SK-N-SH (cell line): ENCODE results near the gene NEUROG1. TPM values are rescaled to one million over a fixed set of nuclear protein-coding genes. Genes with fewer than 3 reads are reported as not detected.

ENCODE experiments used
- CTCF ChIA-PET: fragments of 300-600, 350-600 bp; formaldehyde crosslinking; extraction: SDS; loops from one replicate; lab custom pipeline; 2021; lab: Yijun Ruan, JAX
- POLR2A ChIA-PET: fragments of 350-600 bp; sonication (Branson Sonifier 250); formaldehyde crosslinking; extraction: SDS; loops from one replicate; lab custom pipeline; 2020; ENCODE audit warnings: antibody characterized with exemption, inconsistent platforms; lab: Yijun Ruan, JAX
- DNase-seq: peaks from one replicate; pipeline ENCODE4 v3.0.0; 2012
- H2AFZ ChIP-seq: fragments of 200-600 bp; sonication (generic); 2 replicates; pipeline ENCODE4 v1.8.1; 2016; ENCODE audit warnings: antibody characterized with exemption, mild to moderate bottlenecking, low read depth
- H3F3A ChIP-seq: fragments of 200-600 bp; sonication (generic); replicated peaks from 2 replicates; pipeline ENCODE3; 2016; ENCODE audit warnings: antibody characterized with exemption, mild to moderate bottlenecking; ENCODE audit not compliant: insufficient read depth
- H3K27ac ChIP-seq, 2 experiments: fragments of 200-500 bp in 1 of 2; fragments of 200-600 bp in 1 of 2; sonication (Bioruptor generic) in 1 of 2; sonication (generic), shearing (Covaris generic) in 1 of 2; 2 replicates each; pipeline versions ENCODE4 v1.5.1 to v1.6.1; 2014 to 2016; ENCODE audit warnings: low read depth in 2 of 2, inconsistent platforms in 1 of 2, low read length in 1 of 2, mild to moderate bottlenecking in 1 of 2, mixed read lengths in 1 of 2
- H3K27me3 ChIP-seq: fragments of 200-600 bp; sonication (generic), shearing (Covaris generic); 2 replicates; pipeline ENCODE4 v1.6.1; 2016; ENCODE audit warnings: mixed run types; ENCODE audit not compliant: insufficient read depth
- H3K36me3 ChIP-seq, 2 experiments: fragments of 200-500 bp in 1 of 2; fragments of 200-600 bp in 1 of 2; sonication (Bioruptor generic) in 1 of 2; sonication (generic) in 1 of 2; replicated peaks in 1 of 2; 2 replicates each; pipeline versions ENCODE3 to v1.5.1; 2014 to 2016; ENCODE audit warnings: low read length in 1 of 2, mild to moderate bottlenecking in 1 of 2; ENCODE audit not compliant: insufficient read depth in 2 of 2, control insufficient read depth in 1 of 2
- H3K4me1 ChIP-seq, 2 experiments: fragments of 200-500 bp in 1 of 2; fragments of 200-600 bp in 1 of 2; sonication (Bioruptor generic) in 1 of 2; sonication (generic), shearing (Covaris generic) in 1 of 2; 2 replicates each; pipeline versions ENCODE4 v1.5.1 to v1.6.1; 2014 to 2016; ENCODE audit warnings: low read depth in 1 of 2, low read length in 1 of 2, mixed run types in 1 of 2; ENCODE audit not compliant: insufficient read depth in 2 of 2, control insufficient read depth in 1 of 2
- H3K4me2 ChIP-seq: fragments of 200-600 bp; sonication (generic), shearing (Covaris generic); 2 replicates; pipeline ENCODE4 v1.6.1; 2017; ENCODE audit warnings: mixed run types
- H3K4me3 ChIP-seq, 2 experiments: fragments of 200-500 bp in 1 of 2; fragments of 200-600 bp in 1 of 2; sonication (Bioruptor generic) in 1 of 2; sonication (generic), shearing (Covaris generic) in 1 of 2; 2 replicates each; pipeline versions ENCODE4 v1.5.1 to v1.8.1; 2014 to 2016; ENCODE audit warnings: low read depth in 2 of 2, inconsistent platforms in 1 of 2, low read length in 1 of 2, mild to moderate bottlenecking in 1 of 2, mixed read lengths in 1 of 2, moderate library complexity in 1 of 2
- H3K79me2 ChIP-seq: fragments of 200-600 bp; sonication (generic); 2 replicates; pipeline ENCODE4 v1.8.1; 2017; ENCODE audit warnings: mild to moderate bottlenecking; ENCODE audit not compliant: insufficient read depth
- H3K9ac ChIP-seq: fragments of 200-600 bp; sonication (generic); 2 replicates; pipeline ENCODE4 v1.6.1; 2017; ENCODE audit warnings: mixed run types
- H3K9me2 ChIP-seq: fragments of 200-600 bp; sonication (generic); 2 replicates; pipeline ENCODE4 v1.6.1; 2017; ENCODE audit warnings: mixed run types
- H3K9me3 ChIP-seq: fragments of 200-600 bp; sonication (generic); 2 replicates; pipeline ENCODE4 v1.6.1; 2017; ENCODE audit warnings: mixed run types, mild to moderate bottlenecking, moderate library complexity
- H4K20me1 ChIP-seq: fragments of 200-600 bp; sonication (generic); 2 replicates; pipeline ENCODE4 v1.6.1; 2017; ENCODE audit warnings: mild to moderate bottlenecking, mixed run types; ENCODE audit not compliant: insufficient read depth
- GABPA ChIP-seq: IDR thresholded peaks from 2 replicates; pipeline ENCODE4 v1.4.0; 2012; ENCODE audit warnings: low read depth, mild to moderate bottlenecking
- IRF3 ChIP-seq: fragments of 150-350 bp; IDR thresholded peaks from 2 replicates; pipeline ENCODE4 v1.6.1; 2016; ENCODE audit warnings: mild to moderate bottlenecking, low read depth, low read length
- MXI1 ChIP-seq: IDR thresholded peaks from 2 replicates; pipeline ENCODE4 v1.6.1; 2012; ENCODE audit warnings: mild to moderate bottlenecking, low read depth, low read length, improper control_type of control experiment
- NFIC ChIP-seq: IDR thresholded peaks from 2 replicates; pipeline ENCODE4 v1.4.0; 2012; ENCODE audit warnings: borderline replicate concordance
- NRF1 ChIP-seq: IDR thresholded peaks from 2 replicates; pipeline ENCODE4 v1.6.1; 2012; ENCODE audit warnings: low read depth, mild to moderate bottlenecking, low read length
- PBX3 ChIP-seq: IDR thresholded peaks from 2 replicates; pipeline ENCODE4; 2012
- POLR2AphosphoS5 ChIP-seq: IDR thresholded peaks from 2 replicates; pipeline ENCODE4 v1.6.1; 2012; ENCODE audit warnings: low read depth, low read length
- RCOR1 ChIP-seq: fragments of 150-350 bp; IDR thresholded peaks from 2 replicates; pipeline ENCODE4 v1.6.1; 2017; ENCODE audit warnings: antibody characterized with exemption, low read length
- RFX5 ChIP-seq: IDR thresholded peaks from 2 replicates; pipeline ENCODE4 v1.6.1; 2012; ENCODE audit warnings: mild to moderate bottlenecking, improper control_type of control experiment, low read length
- RXRA ChIP-seq: IDR thresholded peaks from 2 replicates; pipeline ENCODE4 v1.4.0; 2012; ENCODE audit warnings: low read depth, mild to moderate bottlenecking, borderline replicate concordance
- SMC3 ChIP-seq: IDR thresholded peaks from 2 replicates; pipeline ENCODE4 v1.6.1; 2012; ENCODE audit warnings: low read depth, low read length, improper control_type of control experiment
- TCF12 ChIP-seq: IDR thresholded peaks from 2 replicates; pipeline ENCODE4 v1.4.0; 2012
- TEAD4 ChIP-seq: IDR thresholded peaks from 2 replicates; pipeline ENCODE4 v1.4.0; 2012; ENCODE audit warnings: mild to moderate bottlenecking, borderline replicate concordance; ENCODE audit not compliant: insufficient read depth
- WGBS: methylation state at CpG from one replicate; pipeline ENCODE4 v1.1.6; 2017; ENCODE audit warnings: low lambda C conversion rate; 5-methylcytosine and 5-hydroxymethylcytosine counted together
- polyA plus RNA-seq, 3 experiments: library from polyadenylated mRNA; depleted of rRNA; stranded (reverse); fragments of >200 nt; gene quantifications; 2 replicates each; pipeline ENCODE4 v1.2.3, GENCODE V29; 2012

The NEUROG1 gene
- polyA plus RNA-seq, 1 of the 3 experiments (the other 2 are of a cell fraction) = not detected

GRCh38 chr5:135509995-135510394 lies 25.8 kb downstream of the NEUROG1 start:
- Histone ChIP-seq H3K9ac (no peak overlapping the region), H3K27me3 (peaks cover 27% of the 10 kb centered on the region; the same call in 1 of the 2 replicates), H3K27ac (no peak overlapping the region), H3K4me1 (no peaks in the 10 kb centered on the region), H4K20me1 (no peaks in the 10 kb centered on the region), H3K4me2 (no peak overlapping the region), H3K4me3 (no peak overlapping the region), H3K36me3 (no peaks in the 10 kb centered on the region), H2AFZ (no peak overlapping the region), H3K79me2 (no peaks in the 10 kb centered on the region), H3F3A (no peaks in the 10 kb centered on the region), H3K9me2 (no peaks in the 10 kb centered on the region), H3K9me3 (no peaks in the 10 kb centered on the region)
- POLR2A ChIA-PET = no interaction called here
- 50% methylated on average over 6 of the region's 6 CpGs for WGBS
- no peak for DNase-seq
- CTCF ChIA-PET = interaction anchor here (0.9 to 1.7 kb wide), 7 partner anchors 10 to 201 kb away, joined by 3 to 8 read pairs (median 4); no protein-coding TSS in a partner anchor
- TF ChIP-seq NRF1 (no peak), NFIC (no peak), RCOR1 (no peak), IRF3 (no peak), POLR2AphosphoS5 (no peak), RXRA (no peak), PBX3 (no peak), MXI1 (no peak), SMC3 (no peak), TEAD4 (no peak), GABPA (no peak)

- H2AFZ ChIP-seq = no peak overlapping the region
- DNase-seq = no peak
- no peaks in the 10 kb centered on the region for H3K9me3 ChIP-seq
- H3K4me2 ChIP-seq = no peak overlapping the region
- H4K20me1 ChIP-seq = no peaks in the 10 kb centered on the region
- peaks cover 30% of the 10 kb centered on the region; the same call in 1 of the 2 replicates for H3K27me3 ChIP-seq
- 58% methylated on average over 16 of the region's 16 CpGs for WGBS
- TF ChIP-seq RCOR1 (no peak), SMC3 (no peak), GABPA (no peak), TCF12 (no peak), RFX5 (no peak)
- no peak overlapping the region for H3K27ac ChIP-seq
- H3F3A ChIP-seq = no peaks in the 10 kb centered on the region
- ChIA-PET CTCF (interaction anchor here (0.7 to 1.7 kb wide), 4 partner anchors 9 to 53 kb away, joined by 3 to 8 read pairs (median 5); no protein-coding TSS in a partner anchor), POLR2A (no interaction called here)
- no peaks in the 10 kb centered on the region for H3K4me1 ChIP-seq
- H3K4me3 ChIP-seq = no peak overlapping the region
- H3K9ac ChIP-seq = no peak overlapping the region
- H3K9me2 ChIP-seq = no peaks in the 10 kb centered on the region
- H3K79me2 ChIP-seq = no peaks in the 10 kb centered on the region
- H3K36me3 ChIP-seq = no peaks in the 10 kb centered on the region
These were observed 27.2 kb downstream of the NEUROG1 start for GRCh38 chr5:135508496-135509005.
